Type B pancreatic cell (in vitro differentiated cells): Measurements from ENCODE around the gene RFX8. TPM values are rescaled to one million over a fixed set of nuclear protein-coding genes. Genes with fewer than 3 reads are reported as not detected.
"Not testable (repeated sequence)": the region's sequence is repeated elsewhere in the genome, so short reads cannot be mapped to it uniquely, and the experiment has no call there.

Experiments
- DNase-seq: peaks from one replicate; pipeline ENCODE4 v3.0.0; 2021; ENCODE audit warnings: mixed read lengths; ENCODE audit not compliant: unreplicated experiment; ENCODE audit errors: extremely low spot score
- H3K27ac Mint-ChIP-seq: 2 replicates; pipeline ENCODE4 v1.8.0; 2021; ENCODE audit warnings: mild to moderate bottlenecking, mixed read lengths
- H3K27me3 Mint-ChIP-seq: 2 replicates; pipeline ENCODE4 v1.8.0; 2021; ENCODE audit warnings: mixed read lengths
- H3K36me3 Mint-ChIP-seq: 2 replicates; pipeline ENCODE4 v1.8.0; 2021; ENCODE audit warnings: mixed read lengths
- H3K4me1 Mint-ChIP-seq: one replicate; pipeline ENCODE4 v1.8.0; 2021; ENCODE audit warnings: mixed read lengths; ENCODE audit not compliant: unreplicated experiment
- H3K4me3 Mint-ChIP-seq: 2 replicates; pipeline ENCODE4 v1.8.0; 2021; ENCODE audit warnings: mild to moderate bottlenecking, mixed read lengths
- H3K9me3 Mint-ChIP-seq: 2 replicates; pipeline ENCODE4 v1.8.0; 2021; ENCODE audit warnings: mixed read lengths
- CTCF ChIP-seq: fragments of 200-600 bp; sonication (generic); conservative IDR thresholded peaks from 2 replicates; pipeline ENCODE4 v1.5.0; 2021; ENCODE audit warnings: antibody characterized with exemption, mild to moderate bottlenecking
- total RNA-seq: library from RNA; stranded (reverse); gene quantifications from 2 replicates; pipeline ENCODE4 v1.2.1, GENCODE V29; 2021; ENCODE audit warnings: low replicate concordance

Gene RFX8
- total RNA-seq, 1 donor from 2014 or later = 1.1 TPM

- no peak for TF ChIP-seq CTCF
- H3K4me3 Mint-ChIP-seq = no peak overlapping the region
- no peaks in the 10 kb centered on the region for H3K36me3 Mint-ChIP-seq
- H3K9me3 Mint-ChIP-seq = peaks cover 4% of the 10 kb centered on the region
- H3K27ac Mint-ChIP-seq = no peak overlapping the region
- H3K27me3 Mint-ChIP-seq = peaks cover 7% of the 10 kb centered on the region
- no peak for DNase-seq
- peaks cover 4% of the 10 kb centered on the region for H3K4me1 Mint-ChIP-seq
These were observed 34.8 kb upstream of the RFX8 start for GRCh38 chr2:101509499-101510284.

- peaks cover 7% of the 10 kb centered on the region for H3K27me3 Mint-ChIP-seq
- peaks cover 4% of the 10 kb centered on the region for H3K4me1 Mint-ChIP-seq
- no peak overlapping the region for H3K27ac Mint-ChIP-seq
- no peak for DNase-seq
- H3K4me3 Mint-ChIP-seq = no peak overlapping the region
- no peak for TF ChIP-seq CTCF
- peaks cover 4% of the 10 kb centered on the region for H3K9me3 Mint-ChIP-seq
- no peaks in the 10 kb centered on the region for H3K36me3 Mint-ChIP-seq
These were observed 33.7 kb upstream of the RFX8 start for GRCh38 chr2:101508636-101509035.

GRCh38 chr2:101505276-101505675 is 30.4 kb upstream of the RFX8 start:
- not testable (repeated sequence) for H3K36me3 Mint-ChIP-seq, H3K9me3 Mint-ChIP-seq, H3K27me3 Mint-ChIP-seq, DNase-seq, H3K27ac Mint-ChIP-seq, H3K4me1 Mint-ChIP-seq, H3K4me3 Mint-ChIP-seq

GRCh38 chr2:101504744-101505143 is 29.8 kb upstream of the RFX8 start:
- H3K9me3 Mint-ChIP-seq, H3K27ac Mint-ChIP-seq, DNase-seq, H3K27me3 Mint-ChIP-seq, H3K4me1 Mint-ChIP-seq, H3K4me3 Mint-ChIP-seq, H3K36me3 Mint-ChIP-seq: not testable (repeated sequence)

GRCh38 chr2:101502095-101502494 is 27.2 kb upstream of the RFX8 start:
- Mint-ChIP-seq H3K27ac (no peak overlapping the region), H3K4me3 (no peak overlapping the region), H3K36me3 (no peaks in the 10 kb centered on the region), H3K27me3 (peaks cover 3% of the 10 kb centered on the region), H3K4me1 (peaks cover 4% of the 10 kb centered on the region), H3K9me3 (no peaks in the 10 kb centered on the region)
- no peak for TF ChIP-seq CTCF
- no peak for DNase-seq

GRCh38 chr2:101501443-101501842 is 26.5 kb upstream of the RFX8 start:
- Mint-ChIP-seq H3K4me1 (peaks cover 4% of the 10 kb centered on the region), H3K27ac (no peak overlapping the region), H3K9me3 (no peaks in the 10 kb centered on the region), H3K4me3 (no peak overlapping the region), H3K36me3 (no peaks in the 10 kb centered on the region), H3K27me3 (peaks cover 3% of the 10 kb centered on the region)
- DNase-seq = no peak
- TF ChIP-seq CTCF = no peak
